AG04449 (cell line): ENCODE data around the gene TSPOAP1.

ENCODE experiments used
- CTCF ChIA-PET: fragments of 350-600 bp; formaldehyde crosslinking; extraction: SDS; loops from one replicate; lab custom pipeline; 2021; ENCODE audit warnings: antibody characterized with exemption; lab: Yijun Ruan, JAX
- POLR2A ChIA-PET: fragments of 400-600, 350-600 bp; formaldehyde crosslinking; extraction: SDS; loops from one replicate; lab custom pipeline; 2020; ENCODE audit warnings: antibody characterized with exemption, inconsistent platforms; lab: Yijun Ruan, JAX
- DNase-seq: peaks from one replicate; pipeline ENCODE4 v3.0.0-alpha.2; 2010; ENCODE audit warnings: low read depth, low spot score
- H3K4me3 ChIP-seq: 2 replicates; pipeline ENCODE4 v1.5.1; 2011; ENCODE audit warnings: low read depth, mild to moderate bottlenecking, control low read depth, low read length
- CTCF ChIP-seq: IDR thresholded peaks from one replicate; pipeline ENCODE4 v1.5.1; 2011; ENCODE audit warnings: mild to moderate bottlenecking, moderate library complexity, low read length, control low read depth, inconsistent platforms; ENCODE audit not compliant: insufficient read depth; ENCODE audit errors: missing control alignments

TSPOAP1 gene

GRCh38 chr17:58302171-58302918 is 26.2 kb downstream of the TSPOAP1 start:
- TF ChIP-seq CTCF = no peak
- ChIA-PET CTCF (interaction anchor here (0.6 to 4.3 kb wide), 7 partner anchors 12 to 177 kb away, joined by 3 to 30 read pairs (median 4); no protein-coding TSS in a partner anchor), POLR2A (no interaction called here)
- H3K4me3 ChIP-seq = no peak overlapping the region
- no peak for DNase-seq

GRCh38 chr17:58301504-58302150 is 27.0 kb downstream of the TSPOAP1 start:
- CTCF ChIA-PET = interaction anchor here (0.6 to 2.1 kb wide), 4 partner anchors 13 to 176 kb away, joined by 3 to 7 read pairs (median 4); no protein-coding TSS in a partner anchor
- no peak for TF ChIP-seq CTCF
- no peak for DNase-seq
- POLR2A ChIA-PET = no interaction called here
- no peak overlapping the region for H3K4me3 ChIP-seq

DNA sequence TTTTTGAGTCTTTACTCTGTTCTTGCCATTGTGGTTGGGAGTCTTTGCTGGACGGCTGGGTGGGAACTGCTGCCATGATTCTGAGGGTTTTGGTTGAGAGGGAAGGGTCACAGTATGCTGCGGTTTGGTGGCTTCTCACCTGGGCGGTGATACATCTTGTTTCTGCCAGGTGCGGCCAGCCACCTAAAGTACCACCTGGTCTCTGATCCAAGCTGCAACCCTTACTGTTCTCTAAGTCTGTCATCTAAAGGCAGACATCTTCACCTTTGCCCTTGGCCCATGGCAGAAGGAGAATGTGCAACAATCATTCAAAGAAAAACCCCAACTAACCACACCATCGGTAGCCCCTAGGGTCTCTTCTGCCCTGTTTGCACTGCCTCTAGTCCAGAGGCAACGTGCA is 28.3 kb downstream of the TSPOAP1 start:
- CTCF ChIA-PET = interaction anchor here (2.1 kb wide), 1 partner anchor 17 kb away, joined by 7 read pairs; no protein-coding TSS in a partner anchor
- TF ChIP-seq CTCF = no peak
- no peak for DNase-seq
- POLR2A ChIA-PET = no interaction called here
- no peak overlapping the region for H3K4me3 ChIP-seq

GRCh38 chr17:58294034-58294433 is 34.6 kb downstream of the TSPOAP1 start:
- ChIA-PET POLR2A (no interaction called here), CTCF (no interaction called here)
- TF ChIP-seq CTCF = no peak
- no peak for DNase-seq
- no peak overlapping the region for H3K4me3 ChIP-seq

- no peak for DNase-seq
- ChIA-PET CTCF (no interaction called here), POLR2A (no interaction called here)
- no peak for TF ChIP-seq CTCF
- no peak overlapping the region for H3K4me3 ChIP-seq
These were observed 37.3 kb downstream of the TSPOAP1 start for GRCh38 chr17:58291246-58291645.

GRCh38 chr17:58289869-58290268 is 38.7 kb downstream of the TSPOAP1 start:
- DNase-seq = no peak
- CTCF ChIA-PET = interaction anchor here (1.2 kb wide), 1 partner anchor 40 kb away, joined by 3 read pairs; no protein-coding TSS in a partner anchor
- TF ChIP-seq CTCF = no peak
- no peak overlapping the region for H3K4me3 ChIP-seq
- POLR2A ChIA-PET = no interaction called here
